NCI-H446 treated with DMSO at 0.1 percent for 48 hours (cell line): ENCODE measurements around the gene SPRR1B.
"Not testable (repeated sequence)": the region's sequence is repeated elsewhere in the genome, so short reads cannot be mapped to it uniquely, and the experiment has no call there.

ENCODE experiments used
- DNase-seq: peaks from one replicate; lab custom pipeline; 2025; lab: John Stamatoyannopoulos, UW

Gene SPRR1B

DNA sequence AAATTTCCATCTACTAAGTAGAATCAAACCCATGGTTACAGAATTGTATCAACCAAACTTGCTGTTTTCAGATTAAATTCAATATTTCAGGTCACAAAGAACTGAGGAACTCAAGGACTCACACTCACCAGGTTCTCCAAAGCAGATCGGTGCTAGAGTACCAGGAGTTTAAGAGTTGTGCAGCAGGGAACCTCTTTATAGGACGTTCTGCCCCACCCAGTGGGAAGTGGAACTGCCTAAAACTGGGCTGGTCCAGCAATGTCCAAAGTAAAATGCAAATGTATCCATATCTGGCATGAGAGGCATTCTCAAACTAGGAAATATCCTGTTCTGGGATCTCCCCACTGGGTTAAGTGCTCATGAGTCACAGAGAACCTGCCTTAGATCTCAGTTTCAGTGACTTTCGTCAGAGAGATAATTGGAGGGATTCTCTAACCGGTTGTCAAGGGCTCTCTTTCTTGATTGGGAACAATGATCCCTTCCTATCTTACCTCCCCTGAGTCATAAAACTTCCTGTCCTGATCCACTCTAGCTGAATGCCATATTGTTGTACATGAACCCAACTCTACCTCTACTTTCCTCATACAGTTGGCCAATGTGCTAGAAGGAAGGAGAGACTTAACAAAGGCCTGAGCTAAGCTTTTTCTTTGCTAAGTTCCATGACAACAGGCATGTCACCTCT is 10.1 kb downstream of the SPRR1B start, which contains the start of gene SPRR2D:
SPRR2D (minus strand) TSS at position 171 of the 682 bp plus-strand sequence. CDS start 774 bp downstream, outside the sequence.
- DNase-seq = no peak

- no peak for DNase-seq
These were observed 18.2 kb downstream of the SPRR1B start for GRCh38 chr1:153049211-153049610.

DNA sequence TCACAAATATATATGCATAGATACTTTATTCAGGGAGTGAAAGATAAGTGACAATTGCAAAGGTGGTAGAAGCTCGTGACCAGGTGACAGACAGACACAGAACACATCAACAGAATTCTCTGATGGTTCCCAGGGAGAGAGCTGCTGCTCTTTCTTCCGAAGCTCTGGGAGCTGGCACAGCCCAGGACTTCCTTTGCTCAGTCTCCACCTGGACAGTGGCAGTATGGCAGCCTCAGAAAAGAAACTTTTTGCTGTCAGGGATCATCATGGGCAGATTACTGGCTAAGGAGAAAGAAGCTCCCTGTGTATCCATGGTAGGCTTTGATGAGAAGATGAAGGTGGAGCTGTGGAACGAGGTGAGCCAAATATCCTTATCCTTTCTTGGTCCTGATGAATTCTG is 25.1 kb downstream of the SPRR1B start:
- DNase-seq = not testable (repeated sequence)

- DNase-seq = no peak
These were observed 26.4 kb downstream of the SPRR1B start, which contains the start of gene SPRR2A for GRCh38 chr1:153057375-153057774. TSS of gene SPRR2A (minus strand) at chr1:153057512. CDS start at chr1:153056735, 777 bp downstream.

- no peak for DNase-seq
These were observed 27.2 kb downstream of the SPRR1B start for GRCh38 chr1:153058154-153058553.

- no peak for DNase-seq
These were observed 28.1 kb downstream of the SPRR1B start for GRCh38 chr1:153058826-153059784.

DNA sequence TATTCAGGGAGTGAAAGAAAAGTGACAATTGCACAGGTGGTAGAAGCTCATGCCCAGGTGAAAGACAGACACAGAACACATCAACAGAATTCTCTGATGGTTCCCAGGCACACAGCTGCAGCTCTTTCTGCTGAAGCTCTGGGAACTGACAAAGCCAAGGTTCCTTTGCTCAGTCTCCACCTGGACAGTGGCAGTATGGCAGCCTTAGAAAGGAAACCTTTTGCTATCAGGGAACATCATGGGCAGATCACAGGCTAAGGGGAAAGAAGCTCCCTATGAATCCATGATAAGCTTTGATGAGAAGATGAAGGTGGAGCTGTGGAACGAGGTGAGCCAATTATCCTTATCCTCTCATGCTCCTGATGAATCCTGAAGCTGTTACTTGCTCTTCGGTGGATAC is 39.2 kb downstream of the SPRR1B start:
- no peak for DNase-seq

GRCh38 chr1:153071511-153071910 is 40.5 kb downstream of the SPRR1B start, which contains the start of gene SPRR2B:
TSS of gene SPRR2B (minus strand) at chr1:153071611. CDS start at chr1:153070839, 772 bp downstream.
- DNase-seq = no peak

DNA sequence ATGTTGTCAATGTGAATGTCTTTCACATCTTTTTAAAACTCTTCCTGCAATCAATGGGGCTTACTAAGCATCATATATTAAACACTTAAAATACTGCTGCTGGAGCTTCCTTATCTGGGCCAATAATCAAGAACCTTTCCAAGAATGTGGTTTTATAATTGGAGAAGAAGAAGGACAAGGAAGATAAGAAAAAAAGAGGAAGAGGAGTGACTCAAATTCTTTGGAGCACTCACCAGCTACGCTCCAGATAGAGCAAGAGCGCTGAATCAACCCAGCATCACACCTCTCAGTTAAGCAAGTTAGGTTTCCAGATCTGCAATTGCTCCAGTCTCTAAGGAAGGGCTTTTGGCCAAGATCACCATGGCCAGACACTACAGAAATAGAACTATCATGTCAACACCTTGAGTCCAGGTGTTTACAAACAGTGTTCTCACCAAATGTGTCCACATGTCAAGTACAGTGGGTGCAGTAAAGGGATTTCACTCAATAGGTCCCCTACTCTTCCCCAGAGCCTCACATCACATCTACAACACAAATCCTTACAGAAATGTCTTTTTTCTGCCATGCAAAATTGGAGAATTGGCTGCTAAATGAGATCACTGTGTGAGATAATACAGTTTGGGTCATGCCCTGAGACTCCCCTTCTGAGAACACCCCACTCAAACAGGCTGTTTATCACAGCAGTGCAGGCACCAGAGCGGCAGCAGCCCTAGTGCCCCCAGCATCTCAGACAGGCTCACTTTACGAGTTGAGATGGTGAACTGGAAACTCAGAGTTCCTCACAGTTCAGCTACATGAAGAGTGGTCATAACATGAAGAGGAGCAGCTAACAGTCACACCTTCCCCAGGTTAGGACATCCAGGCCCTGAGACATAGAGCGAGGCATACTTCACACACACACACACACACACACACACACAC is 42.1 kb downstream of the SPRR1B start:
- DNase-seq = no peak

GRCh38 chr1:153081736-153082135 is 50.7 kb downstream of the SPRR1B start:
- DNase-seq = no peak
